H4 (cell line): ENCODE measurements around the gene CREB3L1. TPM values are rescaled to one million over a fixed set of nuclear protein-coding genes. Genes with fewer than 3 reads are reported as not detected.
A peak's percentile ranks its signal among the peaks of the same experiment; 100 is the strongest.
"Not testable (repeated sequence)": the region's sequence is repeated elsewhere in the genome, so short reads cannot be mapped to it uniquely, and the experiment has no call there.

ENCODE experiments used
- DNase-seq: peaks from one replicate; pipeline ENCODE4 v3.0.0-alpha.2; 2015; ENCODE audit warnings: low spot score
- total RNA-seq: library from RNA; depleted of rRNA; stranded (reverse); fragments of >200 nt; shearing (Covaris generic); gene quantifications from 2 replicates; pipeline ENCODE4 v1.2.3, GENCODE V29; 2014

Gene CREB3L1
- total RNA-seq, 1 experiment from 2014 or later, result 1.3 TPM

DNA sequence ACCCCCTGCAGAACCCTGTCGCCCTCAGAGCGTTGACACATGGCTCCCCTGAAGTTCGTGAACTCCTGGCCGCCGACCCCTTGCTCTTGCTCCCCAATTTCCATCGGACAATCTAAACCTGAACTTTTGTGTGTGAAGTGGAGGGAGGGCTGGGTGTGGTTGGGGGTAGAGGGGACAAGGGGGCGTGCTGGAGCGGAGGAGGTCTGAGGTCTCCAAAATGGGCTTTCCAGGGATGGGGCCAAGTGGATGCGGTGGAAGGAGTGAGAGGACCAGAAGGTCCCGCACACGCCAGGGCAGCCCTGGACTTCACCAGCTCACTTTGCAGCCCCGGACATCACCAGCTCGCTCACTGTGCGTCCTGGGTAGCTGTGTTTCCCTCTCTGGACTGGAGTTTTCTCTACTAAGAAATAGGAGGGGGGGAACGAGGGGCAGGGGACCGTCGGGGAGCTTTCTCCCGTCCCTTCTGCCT, 18.6 kb downstream of the CREB3L1 start:
- no peak for DNase-seq

- peak; percentile 87 for DNase-seq
Observed at GRCh38 chr11:46296528-46297448, 19.3 kb downstream of the CREB3L1 start.

DNA sequence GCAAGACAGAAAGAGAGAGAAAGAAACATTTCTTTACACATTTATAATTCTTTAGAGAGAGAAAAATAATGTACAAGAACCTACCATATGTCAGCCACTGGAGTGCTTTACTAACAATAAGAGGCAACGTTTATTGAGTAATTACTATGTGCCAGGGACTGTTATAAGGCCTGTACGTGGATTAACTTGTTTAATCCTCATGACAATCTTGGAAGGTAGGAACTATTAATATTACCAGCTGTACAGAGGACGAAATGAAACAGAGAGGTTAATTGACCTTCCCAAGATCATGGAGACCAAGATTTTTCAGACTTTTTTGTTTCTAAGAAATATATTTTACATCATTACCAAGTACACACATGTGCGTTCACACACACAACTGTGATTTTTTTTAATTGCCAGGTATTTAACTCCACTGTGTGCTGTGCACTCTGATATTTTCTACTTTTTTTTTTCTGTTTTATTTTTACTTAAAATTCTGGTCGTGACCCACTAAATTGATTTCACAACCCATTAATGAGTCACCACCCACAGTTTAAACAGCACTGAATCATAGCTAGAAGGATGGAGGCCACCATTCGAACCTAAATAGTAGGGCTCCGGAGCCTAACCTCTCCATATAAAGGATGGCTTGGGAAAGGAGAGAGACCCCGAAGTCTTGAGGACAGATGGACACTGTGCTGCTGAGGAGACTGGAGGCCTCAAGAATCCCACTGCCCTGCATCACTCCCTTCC, 21.4 kb downstream of the CREB3L1 start:
- peak; percentile 70 for DNase-seq

DNA sequence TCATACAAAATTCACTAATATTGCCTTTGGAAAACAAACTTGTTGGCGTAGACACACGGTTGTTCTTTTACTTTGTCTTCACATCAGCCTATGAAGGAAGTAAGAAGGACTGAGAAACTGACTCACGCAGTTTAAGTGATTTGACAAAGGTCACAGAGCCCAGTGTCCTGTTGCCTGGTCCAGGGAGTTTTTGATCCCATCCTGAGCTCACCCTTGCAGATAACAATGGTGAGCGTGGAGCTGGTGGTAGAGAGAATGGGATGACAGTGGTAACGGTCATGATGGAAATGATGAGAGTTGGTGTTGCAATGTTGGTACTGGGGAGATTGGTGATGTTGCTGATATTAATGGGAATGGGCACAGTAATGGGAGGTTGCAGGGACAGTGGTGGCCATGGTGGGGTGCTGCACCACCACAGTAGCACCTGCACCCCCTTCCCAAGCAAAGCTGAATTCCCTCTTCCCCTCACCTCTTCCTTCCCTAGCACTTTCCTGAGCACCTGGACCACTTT, 22.0 kb downstream of the CREB3L1 start:
- DNase-seq, result no peak

DNA sequence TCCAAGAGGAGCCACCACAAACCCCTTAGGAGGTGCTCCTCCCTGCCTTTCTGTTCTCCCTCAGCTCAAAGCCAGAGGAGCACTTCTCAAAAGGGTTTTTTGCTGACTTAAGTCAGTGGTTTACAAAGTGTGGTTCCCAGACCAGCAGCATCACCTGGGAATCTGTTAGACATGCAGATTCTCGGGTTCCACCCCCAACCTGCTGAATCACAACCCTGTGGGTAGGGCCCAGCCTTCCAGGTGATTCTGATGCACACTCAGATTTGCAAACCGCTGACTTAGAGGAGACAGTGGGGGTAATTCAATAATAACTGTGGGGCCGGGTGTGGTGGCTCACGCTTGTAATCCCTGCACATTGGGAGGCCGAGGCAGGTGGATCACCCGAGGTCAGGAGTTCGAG, 22.8 kb downstream of the CREB3L1 start:
- no peak for DNase-seq

- no peak for DNase-seq
Observed at GRCh38 chr11:46302866-46303265, 25.4 kb downstream of the CREB3L1 start.

- DNase-seq, result not testable (repeated sequence)
Observed at GRCh38 chr11:46304036-46304435, 26.6 kb downstream of the CREB3L1 start.

- DNase-seq, result no peak
Observed at GRCh38 chr11:46304605-46305179, 27.2 kb downstream of the CREB3L1 start.

- no peak for DNase-seq
Observed at GRCh38 chr11:46305295-46305694, 27.8 kb downstream of the CREB3L1 start.

- DNase-seq, result no peak
Observed at GRCh38 chr11:46306296-46306853, 28.9 kb downstream of the CREB3L1 start.

DNA sequence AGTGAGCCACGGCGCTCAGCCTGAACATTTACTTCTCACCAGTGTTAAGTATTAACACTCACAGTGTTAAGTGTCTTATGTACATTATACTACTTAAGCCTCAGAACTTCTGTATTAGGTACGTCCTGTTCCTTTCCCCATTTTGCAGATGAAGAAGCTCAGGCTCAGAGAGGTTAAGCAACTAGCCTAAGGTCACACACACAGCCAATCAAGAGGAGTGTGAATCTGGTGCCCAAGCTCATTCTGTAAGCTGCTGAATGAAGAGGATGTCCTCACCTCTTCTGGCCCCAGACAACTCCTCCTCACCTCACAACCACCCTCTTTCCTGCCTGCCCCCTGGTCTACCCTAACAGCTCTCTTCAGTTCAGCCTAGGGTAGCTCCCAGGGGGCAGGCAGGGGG, 29.9 kb downstream of the CREB3L1 start:
- DNase-seq, result no peak

DNA sequence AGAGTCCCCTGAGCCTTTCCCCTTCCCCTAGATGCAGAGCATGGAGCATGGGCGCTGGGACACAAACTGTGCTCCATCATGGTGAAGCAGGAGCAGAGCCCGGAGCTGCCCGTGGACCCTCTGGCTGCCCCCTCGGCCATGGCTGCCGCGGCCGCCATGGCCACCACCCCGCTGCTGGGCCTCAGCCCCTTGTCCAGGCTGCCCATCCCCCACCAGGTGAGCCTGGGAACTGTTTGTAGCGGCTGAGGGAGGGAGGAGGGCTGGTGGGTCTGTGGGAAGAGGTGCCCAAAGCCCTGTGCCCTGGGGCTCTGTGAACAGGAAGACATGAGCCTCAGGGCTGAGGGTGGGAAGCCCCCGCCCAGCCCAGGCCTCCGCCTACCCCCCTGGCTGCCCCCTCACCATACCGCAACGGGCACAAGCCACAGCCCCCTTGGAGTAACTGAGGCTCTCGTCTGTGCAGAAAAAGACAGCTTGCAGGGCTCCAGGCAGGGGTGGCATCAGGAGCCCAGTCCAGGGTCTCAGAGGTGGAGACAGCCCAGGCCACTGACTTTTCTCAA, 30.4 kb downstream of the CREB3L1 start:
- DNase-seq, result no peak

DNA sequence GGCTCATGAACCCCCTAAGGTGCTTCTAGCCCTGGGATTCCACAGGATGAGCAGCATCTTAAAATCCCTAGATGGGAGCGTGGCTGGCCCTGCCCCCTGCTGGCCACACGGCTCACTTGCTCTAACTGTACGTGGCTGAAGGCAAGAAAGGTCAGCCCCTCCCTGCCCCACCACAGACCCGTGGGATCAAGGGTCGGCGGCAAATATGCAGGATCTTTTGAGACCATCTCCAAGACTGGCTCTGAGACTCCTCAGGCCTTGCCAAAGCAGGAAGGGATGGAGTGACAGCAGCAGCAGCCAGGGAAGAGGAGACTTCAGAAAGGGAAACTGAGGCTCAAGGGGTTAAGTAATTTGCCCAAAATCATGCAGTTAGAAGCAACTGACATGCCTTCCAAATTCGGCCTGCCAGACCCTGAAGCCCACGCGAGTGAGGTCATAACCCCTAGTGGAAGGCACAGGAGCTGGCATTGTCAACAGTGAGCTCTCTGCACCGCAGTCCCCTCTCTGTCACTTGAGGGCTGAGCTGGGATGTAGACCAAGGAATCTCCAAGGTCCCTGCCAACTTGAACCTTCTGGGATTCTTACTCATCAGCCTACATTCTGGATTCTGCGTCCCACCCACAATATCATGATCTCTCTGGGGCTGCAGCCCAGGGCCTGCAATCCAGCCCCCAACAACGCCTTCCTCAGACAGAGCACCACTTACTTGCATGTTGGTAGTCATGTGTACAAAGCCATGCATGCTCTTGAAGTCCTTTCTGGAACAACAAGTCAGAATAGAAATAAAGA, 31.4 kb downstream of the CREB3L1 start:
- peak; percentile 76 for DNase-seq

GRCh38 chr11:46309814-46310259, 32.4 kb downstream of the CREB3L1 start:
- DNase-seq, result no peak

GRCh38 chr11:46315033-46315738, 37.7 kb downstream of the CREB3L1 start:
- peak; percentile 84 for DNase-seq

DNA sequence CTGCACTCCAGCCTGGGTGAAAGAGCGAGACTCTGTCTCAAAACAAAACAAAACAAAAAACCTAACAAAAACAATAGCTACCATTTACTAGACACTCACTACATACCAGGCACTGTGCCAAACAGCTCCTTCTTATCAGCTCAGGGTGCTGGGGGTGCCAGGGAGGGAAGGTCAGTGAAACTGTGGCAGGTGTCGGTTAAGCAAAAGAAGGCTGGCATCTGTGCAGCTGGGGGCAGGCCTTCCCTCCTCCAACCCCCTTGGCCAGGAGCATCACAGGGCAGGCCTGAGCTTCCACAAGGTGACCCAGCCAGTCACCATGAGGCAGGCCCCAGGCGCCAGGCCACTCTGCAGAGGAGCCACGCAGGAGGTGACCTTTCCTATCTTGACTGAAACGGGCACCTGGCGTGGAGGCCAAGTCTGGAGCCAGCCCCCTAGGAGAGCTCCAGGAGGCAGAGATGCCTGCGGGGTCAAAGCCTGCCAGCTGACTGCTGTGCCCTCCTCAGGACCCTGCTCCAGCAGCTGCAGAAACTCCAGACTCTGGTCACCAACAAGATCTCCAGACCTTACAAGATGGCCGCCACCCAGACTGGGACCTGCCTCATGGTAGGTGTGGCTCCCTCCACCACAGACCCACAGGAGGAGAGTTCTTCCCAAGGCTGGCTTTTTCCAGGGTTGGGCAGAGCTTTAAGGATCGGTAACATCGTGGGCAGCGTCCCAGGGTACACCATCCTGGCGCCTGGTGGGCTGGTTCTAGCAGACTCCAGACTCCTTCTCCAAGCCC, 38.5 kb downstream of the CREB3L1 start:
- DNase-seq, result no peak

DNA sequence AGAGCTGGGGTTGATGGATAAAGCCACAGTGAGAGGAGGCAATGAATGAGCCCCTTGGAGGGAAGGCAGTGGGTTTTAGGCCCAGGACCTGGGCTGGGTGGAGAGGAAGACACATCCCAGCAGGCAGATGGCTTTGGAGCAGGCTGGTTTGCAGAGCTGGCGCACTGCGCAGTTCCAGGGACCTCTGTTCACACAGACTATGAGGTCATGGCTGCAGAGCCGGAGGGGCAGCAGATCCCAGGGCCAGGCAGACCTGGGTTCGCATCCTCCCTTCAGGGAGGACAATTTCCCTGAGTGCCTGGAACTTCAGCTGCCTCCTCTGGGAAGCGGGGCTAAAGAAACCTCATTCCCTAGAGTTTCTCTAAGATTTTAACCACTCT, 41.6 kb downstream of the CREB3L1 start:
- DNase-seq, result no peak

DNA sequence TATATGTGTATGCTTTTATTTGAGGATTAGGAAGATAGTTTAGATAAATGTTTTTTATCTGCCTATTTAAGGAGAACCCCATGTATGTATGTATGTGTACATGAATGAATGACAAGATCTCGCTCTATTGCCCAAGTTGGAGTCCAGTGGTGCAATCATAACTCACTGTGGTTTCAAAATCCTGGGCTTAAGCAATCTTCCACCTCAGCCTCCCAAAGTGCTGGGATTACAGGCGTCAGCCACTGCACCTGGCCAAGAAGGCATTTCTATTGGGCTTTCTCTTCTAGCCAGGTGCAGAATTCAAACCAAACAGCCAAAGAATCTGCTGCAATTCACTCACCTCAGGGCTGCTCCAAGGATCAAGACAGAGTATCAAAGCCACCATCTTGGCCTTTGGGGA, 44.3 kb downstream of the CREB3L1 start:
- DNase-seq, result no peak

DNA sequence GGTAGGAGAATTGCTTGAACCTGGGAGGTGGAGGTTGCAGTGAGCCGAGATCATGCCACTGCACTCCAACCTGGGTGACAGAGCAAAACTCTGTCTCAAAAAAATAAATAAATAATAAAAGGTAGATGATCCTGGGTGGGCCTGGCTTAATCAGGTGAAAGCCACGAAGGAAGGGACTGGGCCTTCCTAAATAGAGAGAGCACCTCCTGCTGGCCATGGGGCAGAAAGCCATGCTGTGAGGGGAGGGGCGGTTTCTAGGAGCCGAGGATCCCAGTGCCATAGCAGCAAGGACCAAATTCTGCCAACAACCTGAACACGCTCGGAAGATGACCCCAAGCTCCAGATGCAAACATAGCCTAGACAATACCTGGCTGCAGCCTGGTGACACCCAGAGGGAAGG, 45.3 kb downstream of the CREB3L1 start:
- no peak for DNase-seq
